GM21423 (cell line): ENCODE data around the gene SH3RF2.
"Not testable (repeated sequence)": the region's sequence is repeated elsewhere in the genome, so short reads cannot be mapped to it uniquely, and the experiment has no call there.

Experiments used
- ATAC-seq: cut with Tn5 transposase; IDR thresholded peaks from one replicate; pipeline ENCODE4 v1.9.1; 2021; ENCODE audit warnings: mild to moderate bottlenecking, moderate library complexity; ENCODE audit not compliant: unreplicated experiment

SH3RF2 gene

DNA sequence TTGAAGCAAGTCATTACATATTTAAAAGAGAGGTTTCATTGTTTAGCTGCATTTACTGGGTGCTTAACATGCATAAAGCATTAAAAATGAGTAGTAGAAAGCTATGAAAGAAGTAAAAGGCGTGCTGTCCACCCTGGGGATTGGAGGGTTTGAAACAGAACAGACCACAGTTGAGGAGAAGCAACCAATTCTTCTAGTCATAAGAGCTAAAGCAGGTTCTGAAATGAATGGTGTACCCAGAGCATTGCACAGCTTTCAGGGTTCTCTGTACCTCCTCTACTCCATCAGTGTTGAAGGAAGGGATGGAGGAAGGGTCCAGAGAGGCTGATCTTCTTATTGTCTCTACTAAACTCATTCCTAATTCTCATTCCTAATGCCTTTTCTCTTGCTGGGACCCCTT, 68.9 kb downstream of the SH3RF2 start:
- no peak for ATAC-seq

- no peak for ATAC-seq
Observed at GRCh38 chr5:146005723-146006122, 69.3 kb downstream of the SH3RF2 start.

- no peak for ATAC-seq
Observed at GRCh38 chr5:146006470-146007190, 70.3 kb downstream of the SH3RF2 start.

GRCh38 chr5:146007270-146007669, 70.9 kb downstream of the SH3RF2 start:
- ATAC-seq = no peak

- ATAC-seq = no peak
Observed at GRCh38 chr5:146007989-146008388, 71.6 kb downstream of the SH3RF2 start.

DNA sequence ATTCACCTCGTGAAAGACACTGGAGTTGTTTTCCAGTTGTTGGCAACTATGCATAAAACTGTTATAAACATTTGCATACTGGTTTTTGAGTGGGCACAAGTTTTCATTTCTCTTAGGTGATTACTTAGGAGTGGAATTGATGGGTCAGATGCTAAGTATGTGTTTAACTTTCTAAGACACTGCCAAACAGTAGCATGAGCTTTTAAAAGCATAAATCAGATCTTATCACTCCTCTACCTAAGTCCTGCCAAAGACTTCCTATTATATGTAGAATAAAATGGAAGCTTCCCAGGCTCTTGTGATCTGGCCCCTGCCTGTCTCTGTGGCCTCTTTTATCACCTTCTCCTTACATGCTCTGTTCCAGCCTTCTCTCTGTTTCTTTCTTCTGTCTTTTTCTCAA, 72.6 kb downstream of the SH3RF2 start:
- ATAC-seq = no peak

GRCh38 chr5:146010447-146010846, 74.1 kb downstream of the SH3RF2 start:
- not testable (repeated sequence) for ATAC-seq

DNA sequence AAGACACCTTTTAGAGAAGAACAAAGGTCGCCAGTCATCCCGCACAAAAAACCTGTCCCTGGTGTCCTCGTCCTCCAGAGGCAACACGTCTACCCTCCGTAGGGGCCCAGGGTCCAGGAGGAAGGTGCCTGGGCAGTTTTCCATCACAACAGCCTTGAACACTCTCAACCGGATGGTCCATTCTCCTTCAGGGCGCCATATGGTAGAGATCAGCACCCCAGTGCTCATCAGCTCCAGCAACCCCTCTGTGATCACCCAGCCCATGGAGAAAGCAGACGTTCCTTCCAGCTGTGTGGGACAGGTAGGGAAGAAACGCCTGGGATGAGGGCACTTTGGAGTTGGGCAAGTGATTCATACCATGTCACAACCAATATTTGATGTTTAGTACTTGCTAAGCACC, 77.4 kb downstream of the SH3RF2 start:
- no peak for ATAC-seq

- no peak for ATAC-seq
Observed at GRCh38 chr5:146015001-146015400, 78.6 kb downstream of the SH3RF2 start.

DNA sequence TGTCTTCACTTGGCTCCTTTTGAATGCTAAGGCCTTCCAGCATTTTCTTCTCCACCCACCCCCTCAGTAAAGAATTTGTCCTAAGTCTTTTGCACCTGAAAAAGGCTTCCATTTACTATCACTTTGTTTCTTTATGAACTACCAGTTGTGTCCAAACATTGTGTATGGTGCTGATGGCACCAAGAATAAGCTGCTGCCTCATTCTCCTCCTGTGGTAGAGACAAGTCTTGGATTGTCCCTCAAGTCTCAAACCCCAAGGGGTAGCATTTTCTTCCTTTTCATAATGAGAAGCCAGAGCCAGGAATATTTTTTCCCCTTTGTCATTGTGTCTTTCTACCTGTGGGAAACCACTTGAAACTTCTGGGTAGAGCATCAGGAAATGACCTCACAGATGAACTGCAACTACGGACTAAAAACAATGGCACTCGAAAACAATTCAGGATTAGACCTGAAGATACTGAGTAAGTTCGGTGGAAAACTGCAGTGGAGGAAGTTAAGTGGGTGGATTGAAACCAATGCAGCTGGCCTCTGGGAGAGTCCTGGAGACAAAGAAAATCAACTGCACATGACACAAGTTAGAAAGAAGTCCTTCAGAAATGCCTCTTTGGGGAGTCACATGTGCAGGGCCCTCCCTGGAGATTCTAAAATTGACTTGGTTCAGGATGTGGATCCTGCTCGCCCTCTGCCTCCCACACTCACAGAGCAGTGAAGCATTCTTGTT, 80.5 kb downstream of the SH3RF2 start:
- no peak for ATAC-seq

DNA sequence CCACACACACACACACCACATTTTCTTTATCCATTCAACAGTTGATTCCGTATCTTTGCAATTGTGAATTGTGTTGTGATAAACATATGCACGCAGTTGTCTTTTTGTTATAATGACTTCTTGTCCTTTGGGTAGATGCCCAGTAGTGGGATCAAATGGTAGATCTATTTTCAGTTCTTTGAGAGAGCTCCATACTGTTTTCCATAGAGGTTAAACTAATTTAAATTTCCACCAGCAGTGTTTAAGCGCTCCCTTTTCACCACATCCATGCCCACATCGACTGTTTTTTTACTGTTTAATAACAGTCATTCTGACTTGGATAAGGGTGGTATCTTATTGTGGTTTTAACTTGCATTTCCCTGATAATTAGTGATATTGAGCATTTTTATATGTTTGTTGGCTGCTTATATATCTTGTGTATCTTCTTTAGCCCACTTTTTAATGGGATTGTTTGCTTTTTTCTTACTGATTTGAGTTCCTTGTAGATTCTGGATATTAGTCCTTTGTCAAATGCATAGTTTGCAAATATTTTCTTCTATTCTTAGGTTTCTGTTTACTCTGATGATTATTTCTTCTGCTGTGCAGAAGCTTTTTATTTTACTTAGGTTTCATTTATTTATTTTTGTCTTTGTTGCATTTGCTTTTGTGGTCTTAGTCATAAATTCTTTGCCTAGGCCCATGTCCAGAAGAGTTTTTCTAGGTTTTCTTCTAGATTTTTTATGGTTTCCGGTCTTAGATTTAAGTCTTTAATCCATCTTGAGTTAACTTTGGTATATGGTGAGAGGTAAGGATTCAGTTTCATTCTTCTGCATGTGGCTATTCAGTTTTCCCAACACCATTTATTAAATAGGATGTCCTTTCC, 82.4 kb downstream of the SH3RF2 start:
- ATAC-seq = no peak

DNA sequence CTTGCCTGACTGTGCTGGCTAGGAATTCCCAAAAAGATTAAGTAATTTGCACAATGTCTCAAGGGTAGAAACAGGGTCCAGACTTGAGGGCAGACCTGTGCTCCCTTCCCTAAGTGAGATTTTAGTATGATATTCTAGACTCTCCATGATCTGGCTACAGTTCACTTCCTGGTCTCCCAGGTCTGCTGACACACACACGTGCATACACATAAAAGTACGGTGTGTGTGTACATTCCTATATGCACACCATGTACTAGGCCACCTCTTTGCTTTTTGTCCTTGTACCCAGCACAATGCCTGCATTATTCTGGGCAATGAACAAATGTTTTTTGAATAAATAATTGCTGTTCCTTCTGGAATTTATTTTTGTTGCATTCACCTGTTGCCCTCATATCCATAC, 83.7 kb downstream of the SH3RF2 start:
- ATAC-seq = no peak

GRCh38 chr5:146024034-146024433, 87.7 kb downstream of the SH3RF2 start:
- ATAC-seq = no peak

GRCh38 chr5:146025114-146025680, 88.8 kb downstream of the SH3RF2 start:
- ATAC-seq = no peak

- ATAC-seq = no peak
Observed at GRCh38 chr5:146025681-146026080, 89.3 kb downstream of the SH3RF2 start.

- no peak for ATAC-seq
Observed at GRCh38 chr5:146026307-146027010, 90.1 kb downstream of the SH3RF2 start.

DNA sequence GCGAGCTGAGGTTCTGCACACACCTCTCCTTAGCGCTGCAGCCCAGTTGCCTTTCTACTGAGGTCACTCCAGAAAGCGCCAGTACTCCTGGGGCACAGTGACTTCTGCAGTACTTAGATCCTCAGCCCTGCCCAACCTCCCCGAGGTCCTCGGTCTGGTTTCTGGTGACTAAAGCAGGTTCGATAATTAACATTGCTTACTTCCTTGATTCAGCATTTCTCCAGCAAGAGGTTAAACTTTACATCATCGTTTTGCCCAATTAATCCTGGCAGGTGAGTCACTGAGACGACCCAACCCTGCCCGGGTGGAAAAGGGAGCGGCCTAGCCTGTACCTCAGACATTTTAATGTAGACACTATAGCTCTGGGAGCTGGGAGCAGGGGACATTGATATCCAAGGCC, 91.4 kb downstream of the SH3RF2 start:
- no peak for ATAC-seq

DNA sequence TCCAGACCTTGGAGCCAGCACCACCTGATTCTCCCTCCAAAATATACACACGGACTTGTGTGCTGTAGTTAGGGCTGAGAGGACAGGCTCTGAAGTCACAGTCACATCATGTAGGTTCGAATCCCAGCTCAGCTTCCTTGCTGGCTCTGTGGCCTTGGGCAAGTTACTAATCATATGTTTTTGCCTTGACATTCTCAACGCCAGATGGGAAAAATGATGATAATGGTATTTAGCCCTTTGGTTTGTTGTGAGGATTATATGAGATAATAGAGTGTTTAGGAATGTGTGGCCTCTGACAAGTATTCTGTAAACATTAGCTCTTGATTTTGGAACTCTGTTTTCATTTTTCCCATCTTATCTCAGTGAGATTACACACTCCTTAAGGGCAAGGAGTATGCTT, 96.5 kb downstream of the SH3RF2 start:
- ATAC-seq = no peak

DNA sequence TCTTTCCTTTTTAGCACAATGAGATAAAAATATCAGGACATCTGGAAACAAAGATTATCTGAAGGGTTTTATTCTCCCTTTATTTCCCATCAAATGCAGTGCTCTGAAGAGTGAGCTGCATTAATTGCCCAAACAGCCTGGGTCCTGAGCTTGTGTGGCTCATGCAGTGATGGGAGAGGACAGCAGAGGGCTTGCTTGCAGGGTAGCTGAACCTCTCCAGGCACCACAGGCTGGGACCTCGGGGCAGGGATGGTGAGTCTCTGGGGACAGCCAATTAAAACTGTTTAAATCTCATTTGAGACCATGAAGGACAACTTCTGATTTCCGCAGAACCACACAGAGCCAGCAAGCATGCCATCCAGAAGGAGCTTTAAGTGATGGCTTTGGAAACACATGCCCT, 97.7 kb downstream of the SH3RF2 start:
- ATAC-seq = no peak

- ATAC-seq = no peak
Observed at GRCh38 chr5:146034605-146035004, 98.2 kb downstream of the SH3RF2 start.

DNA sequence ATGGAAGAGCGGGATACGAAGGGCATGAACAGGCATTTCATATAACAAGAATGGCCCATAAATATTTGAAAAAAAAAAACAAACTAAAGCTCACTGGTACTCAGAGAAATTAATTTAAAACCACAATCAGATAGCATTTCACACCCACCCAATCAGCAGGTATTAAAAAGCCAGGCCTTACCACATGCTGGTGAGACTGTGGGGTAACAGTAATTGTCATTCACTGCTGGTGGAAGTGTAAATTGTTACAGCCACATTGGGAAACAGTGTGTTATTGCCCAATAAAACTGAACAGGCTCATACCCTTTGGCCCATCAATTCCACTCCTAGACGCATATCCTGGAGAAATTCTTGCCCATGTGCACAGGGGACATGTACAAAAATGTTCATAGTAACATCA, 103.0 kb downstream of the SH3RF2 start:
- no peak for ATAC-seq
